A549 (cell line): Measurements from ENCODE around the gene UROC1. TPM values are rescaled to one million over a fixed set of nuclear protein-coding genes. Genes with fewer than 3 reads are reported as not detected.

Experiments used
- ATAC-seq, 2 experiments: fragments of 200-7000 bp in 1 of 2; fragments of >200 bp in 1 of 2; cut with Nextera tagmentation in 1 of 2; cut with Tn5 transposase in 1 of 2; 3 replicates each; pipeline versions ENCODE4 v1.8.0 to v1.9.1; 2018 to 2020; ENCODE audit warnings: mild to moderate bottlenecking in 1 of 2, moderate library complexity in 1 of 2
- CTCF ChIA-PET: fragments of 300-600 bp; sonication (Branson Sonifier 250); formaldehyde crosslinking; extraction: SDS; loops from one replicate; lab custom pipeline; 2021; ENCODE audit warnings: antibody characterized with exemption, inconsistent platforms; lab: Yijun Ruan, JAX
- POLR2A ChIA-PET: fragments of 350-600 bp; formaldehyde crosslinking; extraction: SDS; loops from one replicate; lab custom pipeline; 2021; ENCODE audit warnings: antibody characterized with exemption, inconsistent platforms; lab: Yijun Ruan, JAX
- DNase-seq, 2 experiments: peaks; one replicate each; pipeline versions ENCODE4 v3.0.0 to v3.0.0-alpha.2; 2011 to 2016; ENCODE audit warnings: low read depth in 1 of 2, low spot score in 1 of 2
- FAIRE-seq: peaks from 2 replicates; lab custom pipeline; 2011; peaks lifted over from hg19 to GRCh38; lab: Jason Lieb, UNC
- H3K27ac ChIP-seq, 2 experiments: fragments of >200 bp; sonication (Bioruptor Twin); formaldehyde crosslinking; 3 replicates each; pipeline ENCODE4 v1.5.1; 2016 to 2017
- H3K4me1 ChIP-seq: fragments of >200 bp; sonication (Bioruptor Twin); formaldehyde crosslinking; 3 replicates; pipeline ENCODE4 v1.6.1; 2016
- H3K4me2 ChIP-seq: fragments of >200 bp; sonication (Bioruptor Twin); formaldehyde crosslinking; 3 replicates; pipeline ENCODE4 v1.6.1; 2016
- H3K4me3 ChIP-seq: fragments of >200 bp; sonication (Bioruptor Twin); formaldehyde crosslinking; 3 replicates; pipeline ENCODE4 v1.5.1; 2016
- H3K9me3 ChIP-seq: fragments of >200 bp; sonication (Bioruptor Twin); formaldehyde crosslinking; 3 replicates; pipeline ENCODE4 v1.6.1; 2016
- CEBPB ChIP-seq, 2 experiments: fragments of >200 bp in 1 of 2; sonication (Bioruptor Twin) in 1 of 2; formaldehyde crosslinking in 1 of 2; IDR thresholded peaks; 2 replicates each; pipeline ENCODE4 v1.6.1; 2012 to 2016
- CHD2 ChIP-seq: fragments of 150-350 bp; IDR thresholded peaks from 2 replicates; pipeline ENCODE4 v1.6.1; 2014; ENCODE audit warnings: low read length; ENCODE audit not compliant: partially characterized antibody
- EHMT2 ChIP-seq: fragments of 200-600 bp; sonication (generic); IDR thresholded peaks from 2 replicates; pipeline ENCODE4 v1.6.1; 2016; ENCODE audit warnings: antibody characterized with exemption, low read depth, mild to moderate bottlenecking, moderate library complexity
- ESRRA ChIP-seq: fragments of 150-350 bp; IDR thresholded peaks from 2 replicates; pipeline ENCODE4 v1.6.1; 2014; ENCODE audit warnings: mild to moderate bottlenecking, low read length, borderline replicate concordance
- FOSB ChIP-seq: fragments of 250-450 bp; sonication (Bioruptor Pico); IDR thresholded peaks from 2 replicates; pipeline ENCODE4 v1.5.0; 2020; ENCODE audit warnings: mild to moderate bottlenecking, moderate library complexity
- HOXA7 ChIP-seq: fragments of 250-450 bp; sonication (Bioruptor Pico); IDR thresholded peaks from 2 replicates; pipeline ENCODE4 v1.5.0; 2020; ENCODE audit warnings: mild to moderate bottlenecking, moderate library complexity
- JUN ChIP-seq, 2 experiments: fragments of >200 bp; sonication (Bioruptor Twin); formaldehyde crosslinking; IDR thresholded peaks; 2 replicates in 1 of 2; 3 replicates in 1 of 2; pipeline ENCODE4 v1.6.1; 2016 to 2017
- MYC ChIP-seq: IDR thresholded peaks from 2 replicates; pipeline ENCODE4 v1.6.1; 2012; ENCODE audit warnings: mild to moderate bottlenecking, inconsistent platforms, low read length, improper control_type of control experiment, borderline replicate concordance
- POLR2AphosphoS2 ChIP-seq: conservative IDR thresholded peaks from 2 replicates; pipeline ENCODE4 v1.6.1; 2012; ENCODE audit warnings: low read length, improper control_type of control experiment, inconsistent platforms
- RAD21 ChIP-seq, 2 experiments: fragments of >200 bp in 1 of 2; sonication (Bioruptor Twin) in 1 of 2; formaldehyde crosslinking in 1 of 2; IDR thresholded peaks in 1 of 2; conservative IDR thresholded peaks in 1 of 2; 2 replicates in 1 of 2; 3 replicates in 1 of 2; pipeline ENCODE4 v1.6.1; 2012 to 2018; ENCODE audit warnings: inconsistent platforms in 1 of 2
- SMC3 ChIP-seq: fragments of >200 bp; sonication (Bioruptor Twin); formaldehyde crosslinking; IDR thresholded peaks from 3 replicates; pipeline ENCODE4 v1.6.1; 2018; ENCODE audit warnings: inconsistent platforms
- TP53 ChIP-seq: fragments of 250-450 bp; sonication (Bioruptor Pico); IDR thresholded peaks from 2 replicates; pipeline ENCODE4 v1.5.0; 2021; ENCODE audit warnings: mild to moderate bottlenecking, moderate library complexity
- ZC3H11A ChIP-seq: fragments of 450-650 bp; IDR thresholded peaks from 2 replicates; pipeline ENCODE4 v1.6.1; 2014; ENCODE audit warnings: antibody characterized with exemption, mild to moderate bottlenecking
- ZNF302 ChIP-seq: fragments of 250-450 bp; sonication (Bioruptor Pico); IDR thresholded peaks from 2 replicates; pipeline ENCODE4 v1.9.0; 2021; ENCODE audit warnings: inconsistent platforms, mild to moderate bottlenecking, moderate library complexity
- WGBS: methylation state at CpG from one replicate; pipeline ENCODE4 v1.1.6; 2017; ENCODE audit errors: missing lambda C conversion rate; 5-methylcytosine and 5-hydroxymethylcytosine counted together
- polyA plus RNA-seq, 4 experiments: library from polyadenylated mRNA; depleted of rRNA in 3 of 4; stranded (reverse); fragments of >200 nt; fragmentation: RNase III in 1 of 4; extraction: RNeasy Plus Mini Kit Qiagen cat#74134 plus additional on column Dnase treatment in 1 of 4; gene quantifications; 2 replicates in 3 of 4; 3 replicates in 1 of 4; pipeline ENCODE4 v1.2.3, GENCODE V29; 2011 to 2017
- TF ChIP-seq, protein P1 (sequence below): fragments of 250-450 bp; sonication (Bioruptor Pico); IDR thresholded peaks from 2 replicates; pipeline ENCODE4 v1.5.0; 2021; ENCODE audit warnings: mild to moderate bottlenecking, moderate library complexity, borderline replicate concordance
- TF ChIP-seq, protein P2 (sequence below): fragments of >200 bp; sonication (Bioruptor Twin); formaldehyde crosslinking; IDR thresholded peaks from 3 replicates; pipeline ENCODE4 v1.5.1; 2016
- TF ChIP-seq, protein P3 (sequence below): fragments of 250-450 bp; sonication (Bioruptor Pico); IDR thresholded peaks from 2 replicates; pipeline ENCODE4 v1.5.0; 2020; ENCODE audit warnings: low read depth, mild to moderate bottlenecking, moderate library complexity
- TF ChIP-seq, protein P4 (sequence below): fragments of 200-600 bp; sonication (generic); IDR thresholded peaks from 2 replicates; pipeline ENCODE4 v1.6.1; 2016; ENCODE audit warnings: antibody characterized with exemption, mild to moderate bottlenecking, moderate library complexity
- TF ChIP-seq, protein P5 (sequence below): IDR thresholded peaks from 2 replicates; pipeline ENCODE4 v1.6.1; 2012; ENCODE audit warnings: low read depth, borderline replicate concordance

The UROC1 gene
- polyA plus RNA-seq, 2 of the 4 experiments (the other 2 are of a cell fraction) = not detected

DNA sequence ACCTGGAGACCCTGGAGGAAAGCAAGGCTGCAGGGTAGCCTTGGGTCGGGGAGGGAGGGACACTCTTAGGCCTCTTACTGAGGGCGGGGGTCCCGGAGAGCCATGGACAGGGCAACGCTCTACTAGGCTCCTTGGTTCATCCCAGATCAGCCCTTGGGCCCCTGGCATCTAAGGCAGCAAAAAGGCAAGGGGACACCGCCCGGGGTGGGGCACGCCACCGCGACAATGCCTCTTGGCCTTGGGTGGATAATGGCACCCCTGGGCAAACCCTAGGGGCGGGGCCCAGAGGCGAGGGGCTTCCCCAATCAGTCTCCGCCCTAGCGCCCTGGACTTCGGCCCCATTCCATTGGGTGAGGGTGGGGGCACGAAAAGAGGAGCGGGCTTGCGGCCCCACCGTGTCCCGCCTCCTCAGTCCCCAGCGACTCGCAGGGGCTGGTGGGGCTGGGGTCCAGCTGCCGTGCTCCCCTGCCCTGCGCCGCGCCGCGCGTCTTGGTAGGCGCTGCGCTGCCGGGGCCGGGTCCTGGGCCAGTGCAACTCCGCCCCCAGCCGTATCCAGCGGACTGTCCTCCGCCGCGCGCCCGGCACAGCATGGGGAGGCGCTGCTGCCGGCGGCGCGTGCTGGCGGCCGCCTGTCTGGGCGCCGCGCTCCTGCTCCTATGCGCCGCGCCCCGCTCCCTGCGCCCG is 6.3 kb upstream of the UROC1 start, which contains the start of gene CHST13:
TSS of gene CHST13 (plus strand) at position 411 of the 684 bp plus-strand sequence. CDS start at position 589, 178 bp downstream.
- Histone ChIP-seq H3K4me1 (peaks cover 14% of the 10 kb centered on the region), H3K4me3 (peak within 1 kb of the TSS; percentile 57), H3K4me2 (peak within 1 kb of the TSS; percentile 92), H3K9me3 (no peaks in the 10 kb centered on the region), H3K27ac (peak within 1 kb of the TSS; percentile 71 to 85)
- no CpG with 5 or more reads among the region's 56 CpGs for WGBS
- ATAC-seq = peak; percentile 73 to 86
- peak; percentile 35 to 51 for DNase-seq
- FAIRE-seq = no peak
- CTCF ChIA-PET = interaction anchor here (1.3 to 2.9 kb wide), 11 partner anchors 11 to 1024 kb away, joined by 3 to 21 read pairs (median 6); no protein-coding TSS in a partner anchor
- POLR2A ChIA-PET = no interaction called here
- TF ChIP-seq EHMT2 (no peak), RAD21 (conservative IDR thresholded peaks at IDR 0.05 in 1 of 2, IDR thresholded peaks at IDR 0.05 in 1 of 2) (no peak), TP53 (CRISPR knock-in tag) (no peak), CEBPB (IDR thresholded peaks at IDR 0.05) (no peak)
- TF ChIP-seq, protein P1, sequence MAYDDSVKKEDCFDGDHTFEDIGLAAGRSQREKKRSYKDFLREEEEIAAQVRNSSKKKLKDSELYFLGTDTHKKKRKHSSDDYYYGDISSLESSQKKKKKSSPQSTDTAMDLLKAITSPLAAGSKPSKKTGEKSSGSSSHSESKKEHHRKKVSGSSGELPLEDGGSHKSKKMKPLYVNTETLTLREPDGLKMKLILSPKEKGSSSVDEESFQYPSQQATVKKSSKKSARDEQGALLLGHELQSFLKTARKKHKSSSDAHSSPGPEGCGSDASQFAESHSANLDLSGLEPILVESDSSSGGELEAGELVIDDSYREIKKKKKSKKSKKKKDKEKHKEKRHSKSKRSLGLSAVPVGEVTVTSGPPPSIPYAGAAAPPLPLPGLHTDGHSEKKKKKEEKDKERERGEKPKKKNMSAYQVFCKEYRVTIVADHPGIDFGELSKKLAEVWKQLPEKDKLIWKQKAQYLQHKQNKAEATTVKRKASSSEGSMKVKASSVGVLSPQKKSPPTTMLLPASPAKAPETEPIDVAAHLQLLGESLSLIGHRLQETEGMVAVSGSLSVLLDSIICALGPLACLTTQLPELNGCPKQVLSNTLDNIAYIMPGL (CRISPR knock-in tag) = no peak
- TF ChIP-seq, all 56 proteins: peak for 0

DNA sequence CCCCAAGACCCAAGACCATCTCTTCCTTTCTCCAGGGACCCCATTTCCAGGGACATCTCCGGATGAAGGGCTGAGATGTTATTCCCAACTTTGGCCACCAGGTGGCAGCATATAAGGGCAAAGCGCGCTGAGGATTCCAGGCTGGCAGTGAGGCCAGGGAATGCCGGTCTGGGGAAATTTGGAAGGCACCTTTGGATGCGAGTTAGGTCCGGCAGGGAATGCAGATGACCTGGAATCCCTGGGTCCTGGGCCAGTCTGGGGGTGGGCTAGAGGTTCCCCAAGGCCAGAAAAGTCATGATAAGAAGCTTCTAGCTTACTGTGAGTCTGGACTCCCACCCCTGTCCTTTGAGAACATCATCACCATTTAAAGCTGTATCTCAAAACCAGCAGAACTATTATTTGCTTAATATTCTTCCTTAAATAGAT is 4.8 kb upstream of the UROC1 start:
- H3K9me3 ChIP-seq = no peaks in the 10 kb centered on the region
- ChIA-PET CTCF (interaction anchor here (0.6 to 2.9 kb wide), 26 partner anchors 9 to 1026 kb away, joined by 3 to 21 read pairs (median 3); no protein-coding TSS in a partner anchor), POLR2A (no interaction called here)
- WGBS = 3% methylated on average over 4 of the region's 6 CpGs
- H3K4me2 ChIP-seq = no peak overlapping the region
- TF ChIP-seq ZC3H11A (no peak), RAD21 (conservative IDR thresholded peaks at IDR 0.05 in 1 of 2, IDR thresholded peaks at IDR 0.05 in 1 of 2) (peak; percentile 61 to 66), SMC3 (peak; percentile 67), JUN (IDR thresholded peaks at IDR 0.05) (no peak), CEBPB (IDR thresholded peaks at IDR 0.05) (no peak), POLR2AphosphoS2 (no peak)
- TF ChIP-seq, protein P2, sequence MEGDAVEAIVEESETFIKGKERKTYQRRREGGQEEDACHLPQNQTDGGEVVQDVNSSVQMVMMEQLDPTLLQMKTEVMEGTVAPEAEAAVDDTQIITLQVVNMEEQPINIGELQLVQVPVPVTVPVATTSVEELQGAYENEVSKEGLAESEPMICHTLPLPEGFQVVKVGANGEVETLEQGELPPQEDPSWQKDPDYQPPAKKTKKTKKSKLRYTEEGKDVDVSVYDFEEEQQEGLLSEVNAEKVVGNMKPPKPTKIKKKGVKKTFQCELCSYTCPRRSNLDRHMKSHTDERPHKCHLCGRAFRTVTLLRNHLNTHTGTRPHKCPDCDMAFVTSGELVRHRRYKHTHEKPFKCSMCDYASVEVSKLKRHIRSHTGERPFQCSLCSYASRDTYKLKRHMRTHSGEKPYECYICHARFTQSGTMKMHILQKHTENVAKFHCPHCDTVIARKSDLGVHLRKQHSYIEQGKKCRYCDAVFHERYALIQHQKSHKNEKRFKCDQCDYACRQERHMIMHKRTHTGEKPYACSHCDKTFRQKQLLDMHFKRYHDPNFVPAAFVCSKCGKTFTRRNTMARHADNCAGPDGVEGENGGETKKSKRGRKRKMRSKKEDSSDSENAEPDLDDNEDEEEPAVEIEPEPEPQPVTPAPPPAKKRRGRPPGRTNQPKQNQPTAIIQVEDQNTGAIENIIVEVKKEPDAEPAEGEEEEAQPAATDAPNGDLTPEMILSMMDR = peak; percentile 70
- TF ChIP-seq, protein P3, sequence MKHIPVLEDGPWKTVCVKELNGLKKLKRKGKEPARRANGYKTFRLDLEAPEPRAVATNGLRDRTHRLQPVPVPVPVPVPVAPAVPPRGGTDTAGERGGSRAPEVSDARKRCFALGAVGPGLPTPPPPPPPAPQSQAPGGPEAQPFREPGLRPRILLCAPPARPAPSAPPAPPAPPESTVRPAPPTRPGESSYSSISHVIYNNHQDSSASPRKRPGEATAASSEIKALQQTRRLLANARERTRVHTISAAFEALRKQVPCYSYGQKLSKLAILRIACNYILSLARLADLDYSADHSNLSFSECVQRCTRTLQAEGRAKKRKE (CRISPR knock-in tag) = no peak
- H3K4me1 ChIP-seq = 0 out of 3 replicates have a peak, but pooled peaks cover 7% of the 10 kb centered on the region
- FAIRE-seq (no peak), ATAC-seq (peak; percentile 32 to 65; a peak in 4 of 6 replicates), DNase-seq (peak; percentile 41 to 64)
- no peak overlapping the region for H3K4me3 ChIP-seq
- H3K27ac ChIP-seq = no peak overlapping the region

DNA sequence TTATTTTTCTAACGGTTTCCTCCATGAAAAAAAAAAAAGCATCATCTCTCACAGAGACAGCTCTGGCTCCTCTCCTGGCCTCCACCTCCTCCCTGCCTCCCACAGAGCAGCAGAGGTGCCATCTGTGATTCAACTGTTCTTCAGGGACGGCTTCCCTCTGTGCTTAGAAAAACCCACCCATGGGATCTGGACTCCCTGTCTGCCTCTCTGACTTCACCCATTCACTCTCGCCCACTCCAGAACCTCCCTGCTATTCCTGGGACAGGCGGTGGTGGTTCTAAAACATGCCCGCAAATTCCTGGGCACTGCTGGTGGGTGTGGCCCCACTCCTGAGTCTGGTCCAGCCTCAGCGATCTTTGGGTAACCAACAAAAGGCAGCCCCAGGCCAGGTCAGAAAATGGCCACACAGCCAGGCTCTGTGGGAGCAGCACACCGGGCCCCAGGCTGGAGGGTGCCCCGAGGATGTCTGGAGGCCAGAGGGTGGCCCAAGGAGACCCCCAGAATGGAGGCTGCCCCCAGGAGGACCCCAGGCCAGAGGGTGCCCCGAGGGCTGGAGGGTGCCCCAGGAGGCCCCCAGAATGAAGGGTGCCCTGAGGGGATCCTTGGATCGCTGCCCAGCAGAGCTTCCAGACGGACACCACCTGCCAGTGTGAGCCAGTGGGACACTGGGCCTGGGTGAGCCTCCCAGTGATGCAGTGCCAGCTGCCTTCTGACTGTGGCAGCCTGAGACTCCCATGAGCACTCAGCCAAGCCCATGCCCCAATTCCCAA is 3.7 kb upstream of the UROC1 start:
- ATAC-seq (no peak), FAIRE-seq (no peak)
- CTCF ChIA-PET = interaction anchor here (0.5 to 2.9 kb wide), 16 partner anchors 8 to 1623 kb away, joined by 3 to 21 read pairs (median 4); no protein-coding TSS in a partner anchor

More for the DNA sequence above, 3.7 kb upstream of the UROC1 start:
- DNase-seq = no peak
- H3K9me3 ChIP-seq = no peaks in the 10 kb centered on the region
- no peak overlapping the region for H3K4me3 ChIP-seq
- POLR2A ChIA-PET = no interaction called here
- no peak overlapping the region for H3K27ac ChIP-seq
- whole genome bisulfite sequencing = 39% methylated on average over 6 of the region's 11 CpGs
- no peak for TF ChIP-seq FOSB (CRISPR knock-in tag)
- no peak for TF ChIP-seq HOXA7 (CRISPR knock-in tag)
- TF ChIP-seq, protein P4, sequence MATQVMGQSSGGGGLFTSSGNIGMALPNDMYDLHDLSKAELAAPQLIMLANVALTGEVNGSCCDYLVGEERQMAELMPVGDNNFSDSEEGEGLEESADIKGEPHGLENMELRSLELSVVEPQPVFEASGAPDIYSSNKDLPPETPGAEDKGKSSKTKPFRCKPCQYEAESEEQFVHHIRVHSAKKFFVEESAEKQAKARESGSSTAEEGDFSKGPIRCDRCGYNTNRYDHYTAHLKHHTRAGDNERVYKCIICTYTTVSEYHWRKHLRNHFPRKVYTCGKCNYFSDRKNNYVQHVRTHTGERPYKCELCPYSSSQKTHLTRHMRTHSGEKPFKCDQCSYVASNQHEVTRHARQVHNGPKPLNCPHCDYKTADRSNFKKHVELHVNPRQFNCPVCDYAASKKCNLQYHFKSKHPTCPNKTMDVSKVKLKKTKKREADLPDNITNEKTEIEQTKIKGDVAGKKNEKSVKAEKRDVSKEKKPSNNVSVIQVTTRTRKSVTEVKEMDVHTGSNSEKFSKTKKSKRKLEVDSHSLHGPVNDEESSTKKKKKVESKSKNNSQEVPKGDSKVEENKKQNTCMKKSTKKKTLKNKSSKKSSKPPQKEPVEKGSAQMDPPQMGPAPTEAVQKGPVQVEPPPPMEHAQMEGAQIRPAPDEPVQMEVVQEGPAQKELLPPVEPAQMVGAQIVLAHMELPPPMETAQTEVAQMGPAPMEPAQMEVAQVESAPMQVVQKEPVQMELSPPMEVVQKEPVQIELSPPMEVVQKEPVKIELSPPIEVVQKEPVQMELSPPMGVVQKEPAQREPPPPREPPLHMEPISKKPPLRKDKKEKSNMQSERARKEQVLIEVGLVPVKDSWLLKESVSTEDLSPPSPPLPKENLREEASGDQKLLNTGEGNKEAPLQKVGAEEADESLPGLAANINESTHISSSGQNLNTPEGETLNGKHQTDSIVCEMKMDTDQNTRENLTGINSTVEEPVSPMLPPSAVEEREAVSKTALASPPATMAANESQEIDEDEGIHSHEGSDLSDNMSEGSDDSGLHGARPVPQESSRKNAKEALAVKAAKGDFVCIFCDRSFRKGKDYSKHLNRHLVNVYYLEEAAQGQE = no peak
- TF ChIP-seq ZNF302 (CRISPR knock-in tag) = no peak
- no peak for TF ChIP-seq ESRRA
- no peak for TF ChIP-seq MYC
- TF ChIP-seq CHD2 = no peak
- TF ChIP-seq, protein P5, sequence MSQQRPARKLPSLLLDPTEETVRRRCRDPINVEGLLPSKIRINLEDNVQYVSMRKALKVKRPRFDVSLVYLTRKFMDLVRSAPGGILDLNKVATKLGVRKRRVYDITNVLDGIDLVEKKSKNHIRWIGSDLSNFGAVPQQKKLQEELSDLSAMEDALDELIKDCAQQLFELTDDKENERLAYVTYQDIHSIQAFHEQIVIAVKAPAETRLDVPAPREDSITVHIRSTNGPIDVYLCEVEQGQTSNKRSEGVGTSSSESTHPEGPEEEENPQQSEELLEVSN = no peak
- no peak for TF ChIP-seq JUN (IDR thresholded peaks at IDR 0.05)
- no peak for TF ChIP-seq TP53 (CRISPR knock-in tag)
- H3K4me2 ChIP-seq = no peak overlapping the region
- H3K4me1 ChIP-seq = 0 out of 3 replicates have a peak, but pooled peaks cover 7% of the 10 kb centered on the region
